HPDE6-E6E7 (cell line): ENCODE results near the gene TSEN54.

Source experiments
- DNase-seq: peaks from one replicate; pipeline ENCODE4 v3.0.0; 2011; ENCODE audit warnings: missing footprints; ENCODE audit errors: extremely low spot score

TSEN54 gene

GRCh38 chr17:75544250-75544649, 27.9 kb downstream of the TSEN54 start:
- DNase-seq: no peak

- DNase-seq: no peak
These were observed 29.9 kb downstream of the TSEN54 start for GRCh38 chr17:75546181-75546580.

DNA sequence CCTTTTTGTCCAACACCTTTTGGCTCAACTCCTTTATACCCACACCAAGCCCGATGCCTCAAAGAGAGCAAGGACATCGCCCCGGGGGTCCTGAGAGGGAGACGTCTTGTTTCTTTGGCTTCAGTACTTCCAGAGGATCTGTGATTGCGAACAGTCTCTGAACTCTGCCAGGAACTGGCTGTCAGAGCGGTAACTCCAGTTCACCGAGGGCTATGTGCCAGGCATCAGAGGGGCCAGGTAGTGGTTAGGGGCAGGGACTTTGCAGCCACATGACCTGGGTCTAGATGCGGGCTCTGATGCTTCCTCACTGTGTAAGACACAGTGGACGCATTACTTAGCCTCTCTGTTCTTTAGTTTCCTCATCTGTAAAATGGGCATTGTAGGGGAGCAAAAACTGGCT, 30.8 kb downstream of the TSEN54 start:
- no peak for DNase-seq

DNA sequence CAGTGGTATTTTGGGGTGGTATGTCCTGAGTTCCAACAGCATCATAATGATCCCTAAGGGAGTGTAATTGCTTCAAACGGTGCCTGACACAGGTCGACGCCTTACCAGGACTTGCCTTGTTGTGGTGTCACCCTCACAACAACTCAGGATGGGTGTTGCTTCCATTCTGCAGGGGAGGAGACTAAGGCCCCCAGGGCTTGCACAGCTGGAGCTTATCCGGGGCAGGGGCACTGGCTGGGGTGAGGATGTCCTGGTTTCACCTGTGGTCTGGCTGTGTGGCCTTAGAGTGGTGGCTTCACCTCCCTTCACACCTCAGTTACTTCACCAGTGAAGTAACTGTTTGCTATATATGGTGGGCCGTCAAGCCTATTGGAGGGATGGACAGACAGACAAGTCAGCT, 32.5 kb downstream of the TSEN54 start:
- no peak for DNase-seq

DNA sequence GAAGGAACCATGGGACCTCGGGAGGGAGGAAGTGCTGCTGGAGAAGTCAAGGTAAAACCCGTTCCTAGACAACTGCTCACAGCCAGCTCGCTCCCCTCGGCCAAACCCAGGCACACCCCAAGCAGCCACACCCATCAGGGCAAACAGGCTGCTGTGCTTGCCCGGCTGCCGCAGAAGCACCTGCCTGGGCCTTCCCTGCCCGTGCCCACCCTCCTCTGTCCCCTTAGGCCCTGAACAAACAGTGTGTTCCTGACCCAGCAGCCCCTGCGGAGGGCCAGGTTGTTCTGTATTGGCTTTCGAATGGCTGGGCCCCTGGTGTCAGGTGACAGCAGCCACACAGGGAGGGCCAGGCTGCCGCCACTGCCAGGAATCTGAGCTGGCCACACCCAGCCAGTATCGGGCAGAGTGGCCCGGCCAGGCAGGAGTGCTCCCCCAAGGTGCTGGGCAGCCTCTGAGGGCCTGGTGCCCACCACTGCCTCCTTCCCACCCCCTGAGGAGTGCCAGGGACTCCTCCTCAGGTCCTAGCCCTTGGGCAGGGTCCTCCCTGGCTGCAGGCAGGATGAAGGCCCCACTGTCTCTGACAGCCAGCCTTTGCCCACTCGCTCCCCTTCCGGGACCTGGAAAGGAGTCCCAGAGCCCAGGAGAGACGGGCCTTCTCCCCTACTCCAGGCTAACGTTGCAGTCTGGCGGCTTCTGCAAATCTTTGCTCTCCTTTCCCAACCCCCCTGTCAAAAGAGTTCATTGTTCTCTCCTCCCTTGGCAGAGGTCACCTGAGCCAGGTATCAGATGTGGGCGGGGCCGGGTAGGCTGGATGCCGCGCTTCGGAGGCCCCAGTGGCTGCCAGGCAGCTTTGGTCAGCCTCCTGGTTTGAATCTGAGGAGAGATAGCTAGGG, 33.2 kb downstream of the TSEN54 start:
- peak; percentile 71 for DNase-seq

- no peak for DNase-seq
These were observed 33.8 kb downstream of the TSEN54 start for GRCh38 chr17:75550139-75550465.

- no peak for DNase-seq
These were observed 34.9 kb downstream of the TSEN54 start for GRCh38 chr17:75551266-75551665.

- DNase-seq: no peak
These were observed 36.3 kb downstream of the TSEN54 start for GRCh38 chr17:75552425-75553294.

GRCh38 chr17:75553295-75554110, 37.2 kb downstream of the TSEN54 start:
- DNase-seq: no peak

- no peak for DNase-seq
These were observed 39.4 kb downstream of the TSEN54 start for GRCh38 chr17:75555679-75556153.

GRCh38 chr17:75557075-75557851, 40.9 kb downstream of the TSEN54 start:
- no peak for DNase-seq

GRCh38 chr17:75557852-75558665, 41.7 kb downstream of the TSEN54 start:
- no peak for DNase-seq

DNA sequence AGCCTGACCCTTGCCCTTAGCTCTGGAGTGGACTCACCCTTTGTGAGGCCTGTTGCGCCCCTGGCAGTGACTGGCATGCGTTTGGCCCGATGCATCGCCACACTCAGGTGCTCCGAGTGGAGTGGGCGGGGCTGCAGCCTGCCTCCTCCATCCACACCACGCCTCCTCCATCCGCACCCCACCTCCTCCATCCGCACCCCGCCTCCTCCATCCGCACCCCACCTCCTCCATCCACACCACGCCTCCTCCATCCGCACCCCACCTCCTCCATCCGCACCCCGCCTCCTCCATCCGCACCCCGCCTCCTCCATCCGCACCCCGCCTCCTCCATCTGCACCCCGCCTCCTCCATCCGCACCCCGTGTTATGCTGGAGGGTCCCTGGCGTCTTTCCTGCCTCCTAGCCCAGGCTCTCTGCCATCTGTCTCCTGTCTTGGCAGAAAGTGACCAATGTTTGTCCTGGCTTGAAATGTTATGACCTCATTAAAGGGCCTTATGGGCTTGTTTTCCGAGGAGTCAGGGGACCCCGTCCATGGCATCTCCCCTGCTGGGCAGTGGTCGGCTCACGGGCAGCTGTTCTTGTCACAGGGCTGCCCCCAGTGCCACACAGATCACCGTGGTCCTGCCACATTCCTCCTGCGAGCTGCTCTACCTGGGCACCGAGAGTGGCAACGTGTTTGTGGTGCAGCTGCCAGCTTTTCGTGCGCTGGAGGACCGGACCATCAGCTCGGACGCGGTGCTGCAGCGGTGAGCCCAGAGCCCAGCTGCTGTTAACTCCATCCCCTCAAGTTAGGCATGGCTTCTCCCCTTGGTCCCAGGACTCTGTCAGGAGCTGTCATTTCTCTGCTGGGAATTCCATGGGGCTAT, 42.6 kb downstream of the TSEN54 start:
- DNase-seq: no peak

GRCh38 chr17:75559958-75560533, 43.7 kb downstream of the TSEN54 start:
- no peak for DNase-seq

- DNase-seq: no peak
These were observed 45.7 kb downstream of the TSEN54 start for GRCh38 chr17:75561927-75562603.

- no peak for DNase-seq
These were observed 46.9 kb downstream of the TSEN54 start for GRCh38 chr17:75563063-75563758.

DNA sequence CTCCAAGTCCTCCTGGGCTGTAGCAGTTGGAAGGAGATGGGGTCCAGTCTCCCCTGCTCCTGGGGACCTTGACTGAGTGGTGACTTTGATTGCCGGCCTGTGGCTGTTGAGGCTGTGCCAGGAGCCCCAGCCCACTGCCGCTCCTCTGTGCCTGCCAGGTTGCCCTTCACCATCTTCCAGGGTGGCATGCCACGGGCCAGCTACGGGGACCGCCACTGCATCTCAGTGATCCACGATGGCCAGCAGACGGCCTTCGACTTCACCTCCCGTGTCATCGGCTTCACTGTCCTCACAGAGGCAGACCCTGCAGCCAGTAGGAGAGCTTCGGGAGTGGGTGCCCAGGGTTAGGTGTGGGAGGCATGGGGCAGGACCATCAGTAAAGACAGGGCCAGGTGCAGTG, 47.9 kb downstream of the TSEN54 start:
- no peak for DNase-seq

DNA sequence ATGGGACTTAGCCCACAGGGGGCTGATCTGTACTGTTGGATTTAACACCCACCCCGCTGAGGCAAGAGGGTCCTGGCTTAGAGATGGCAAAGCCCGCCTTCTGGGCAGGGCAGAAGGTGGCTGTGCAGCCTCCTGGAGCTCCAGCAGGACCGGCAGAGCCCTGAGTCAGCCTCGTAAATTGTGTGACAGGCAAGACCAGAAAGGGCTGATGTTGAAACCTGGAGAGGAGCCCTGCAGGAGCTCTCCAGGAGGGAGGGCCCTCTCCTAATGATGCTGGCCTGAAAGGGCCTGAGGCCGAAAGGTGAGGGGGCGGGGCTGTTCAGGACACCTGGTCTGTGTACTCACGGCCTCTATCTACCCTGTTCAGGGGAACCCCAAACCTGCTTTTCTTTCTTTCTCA, 48.7 kb downstream of the TSEN54 start:
- peak; percentile 70 for DNase-seq
